Measurements from ENCODE around the gene STC2.

DNA sequence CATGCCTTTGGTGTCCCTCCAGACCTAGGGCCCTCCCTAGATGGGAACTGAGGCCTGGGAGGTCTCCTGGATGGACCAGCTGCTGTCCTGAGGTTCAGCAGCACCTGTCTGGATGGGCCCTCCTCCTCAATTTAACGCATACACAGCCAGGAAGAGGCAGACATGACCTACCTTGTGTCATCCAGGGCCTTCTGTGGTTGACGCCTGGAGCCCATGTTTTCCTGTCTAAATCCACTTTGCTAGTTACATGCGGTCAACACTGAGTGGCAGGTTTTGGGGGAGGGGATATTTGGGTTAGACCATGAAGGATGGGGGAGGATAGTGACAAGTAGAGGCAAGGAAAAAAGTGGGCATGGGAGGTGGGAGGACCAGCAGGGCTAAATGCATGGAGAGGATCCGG, 3.1 kb upstream of the STC2 start:
- TF ChIP-seq CTCF (IDR thresholded peaks at IDR 0.05) (no peak), POLR2A (IDR thresholded peaks at IDR 0.05) (no peak)
